Effector memory CD8-positive, alpha-beta T cell (primary cell): ENCODE measurements around the gene CDH11.

ENCODE experiments used
- ATAC-seq: fragments of 150-1000 bp; cut with Tn5 transposase; replicated peaks from 2 replicates; pipeline ENCODE4 v1.10.0; 2021; ENCODE audit warnings: mild to moderate bottlenecking, moderate library complexity
- DNase-seq, 3 experiments: peaks; one replicate each; pipeline ENCODE4 v3.0.0; 2021
- H3K27ac Mint-ChIP-seq, 2 donors: one replicate each; pipeline ENCODE4 v1.8.0; 2022; ENCODE audit warnings: mild to moderate bottlenecking in 2 of 2, mixed read lengths in 2 of 2, moderate library complexity in 2 of 2
- H3K27me3 Mint-ChIP-seq, 2 donors: one replicate each; pipeline ENCODE4 v1.8.0; 2022; ENCODE audit warnings: mixed read lengths in 2 of 2
- H3K36me3 Mint-ChIP-seq: one replicate; pipeline ENCODE4 v1.8.0; 2022; ENCODE audit warnings: mild to moderate bottlenecking, moderate library complexity, mixed read lengths; ENCODE audit not compliant: insufficient read depth
- H3K4me1 Mint-ChIP-seq, 2 donors: one replicate each; pipeline ENCODE4 v1.8.0; 2022; ENCODE audit warnings: low read depth in 2 of 2, mixed read lengths in 2 of 2
- H3K4me3 Mint-ChIP-seq, 2 donors: one replicate each; pipeline ENCODE4 v1.8.0; 2022; ENCODE audit warnings: mild to moderate bottlenecking in 2 of 2, mixed read lengths in 2 of 2, moderate library complexity in 2 of 2
- H3K9me3 Mint-ChIP-seq, 2 donors: one replicate each; pipeline ENCODE4 v1.8.0; 2022; ENCODE audit warnings: mixed read lengths in 2 of 2

CDH11 gene

DNA sequence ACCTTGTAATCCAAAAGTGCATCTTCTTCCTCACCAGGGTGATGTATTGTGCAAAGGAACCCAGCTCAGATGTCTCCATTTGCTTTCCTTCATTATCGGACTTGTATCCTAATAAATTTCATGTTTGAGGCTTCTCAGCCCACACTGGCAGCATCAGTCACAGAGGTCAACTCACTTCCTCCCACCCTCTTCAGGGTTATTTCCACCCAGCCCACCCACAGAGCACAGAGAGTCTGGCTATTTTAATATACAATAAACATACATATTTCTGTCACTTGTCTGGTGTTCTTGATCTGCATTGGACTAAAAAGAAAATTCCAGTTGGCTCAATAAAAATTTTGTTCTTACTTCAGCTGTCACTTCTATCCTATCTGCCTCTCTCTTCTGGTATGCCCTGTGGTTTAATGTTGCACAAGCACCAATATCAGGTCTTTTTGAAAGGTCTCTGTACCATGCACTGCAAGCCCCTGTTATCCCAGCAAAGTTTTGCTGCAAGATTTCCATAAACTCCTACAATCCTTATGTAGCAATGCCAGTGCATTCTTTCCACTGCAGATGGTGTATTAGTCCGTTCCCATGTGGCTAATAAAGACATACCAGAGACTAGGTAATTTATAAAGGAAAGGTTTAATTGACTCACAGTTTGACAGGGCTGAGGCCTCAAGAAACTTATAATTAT lies 201.8 kb downstream of the CDH11 start:
- no peak overlapping the region for H3K4me3 Mint-ChIP-seq
- no peaks in the 10 kb centered on the region for H3K27me3 Mint-ChIP-seq
- DNase-seq, result no peak
- peaks cover 15 to 16% of the 10 kb centered on the region in 2 donors for H3K9me3 Mint-ChIP-seq
- no peak for ATAC-seq
- no peak overlapping the region for H3K27ac Mint-ChIP-seq
- H3K36me3 Mint-ChIP-seq, result peaks cover 2% of the 10 kb centered on the region
- no peaks in the 10 kb centered on the region for H3K4me1 Mint-ChIP-seq

DNA sequence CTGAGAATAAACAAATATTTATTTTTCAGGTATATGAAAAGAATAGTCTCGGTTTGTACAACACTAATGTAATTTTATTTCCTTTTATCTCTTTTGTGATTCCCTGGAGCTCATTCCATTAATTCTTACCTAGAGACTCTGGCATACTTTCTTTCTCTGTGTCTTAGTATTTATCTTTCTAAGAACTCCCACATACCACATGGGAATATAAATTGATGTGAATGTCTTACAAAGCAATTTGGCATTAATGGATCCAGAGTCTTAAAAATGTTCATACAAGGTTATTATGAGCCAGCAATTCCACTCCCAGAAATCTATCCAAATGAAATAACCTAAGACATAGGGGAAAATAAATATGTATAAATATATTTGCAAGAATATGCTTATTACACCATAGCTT lies 202.7 kb downstream of the CDH11 start:
- Mint-ChIP-seq H3K4me3 (no peak overlapping the region), H3K4me1 (no peaks in the 10 kb centered on the region), H3K27me3 (no peaks in the 10 kb centered on the region), H3K36me3 (peaks cover 2% of the 10 kb centered on the region), H3K27ac (no peak overlapping the region), H3K9me3 (peaks cover 15 to 16% of the 10 kb centered on the region in 2 donors)
- no peak for ATAC-seq
- DNase-seq, result no peak

DNA sequence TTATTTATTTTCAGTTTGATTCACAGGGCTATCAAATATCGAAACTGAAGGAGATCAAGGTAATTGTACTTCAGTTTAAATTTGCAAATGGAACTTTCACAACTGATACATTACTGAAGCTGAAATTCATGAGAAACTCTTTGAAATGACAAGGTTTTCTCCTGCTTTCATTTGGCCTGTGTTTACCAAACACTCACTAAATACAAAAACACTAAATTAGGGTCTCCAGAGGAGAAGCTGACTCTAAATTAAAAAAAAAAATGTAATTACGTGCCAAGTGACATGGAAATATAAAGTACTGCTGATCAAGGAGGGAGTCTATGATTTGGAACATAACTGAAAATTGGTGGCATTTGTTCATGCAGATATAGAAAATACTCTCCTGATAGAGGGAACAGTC lies 205.8 kb downstream of the CDH11 start:
- DNase-seq, result no peak
- H3K36me3 Mint-ChIP-seq, result peaks cover 2% of the 10 kb centered on the region
- no peaks in the 10 kb centered on the region for H3K27me3 Mint-ChIP-seq
- no peaks in the 10 kb centered on the region for H3K4me1 Mint-ChIP-seq
- no peak for ATAC-seq
- no peak overlapping the region for H3K27ac Mint-ChIP-seq
- H3K4me3 Mint-ChIP-seq, result no peak overlapping the region
- peaks cover 9 to 12% of the 10 kb centered on the region in 2 donors for H3K9me3 Mint-ChIP-seq

DNA sequence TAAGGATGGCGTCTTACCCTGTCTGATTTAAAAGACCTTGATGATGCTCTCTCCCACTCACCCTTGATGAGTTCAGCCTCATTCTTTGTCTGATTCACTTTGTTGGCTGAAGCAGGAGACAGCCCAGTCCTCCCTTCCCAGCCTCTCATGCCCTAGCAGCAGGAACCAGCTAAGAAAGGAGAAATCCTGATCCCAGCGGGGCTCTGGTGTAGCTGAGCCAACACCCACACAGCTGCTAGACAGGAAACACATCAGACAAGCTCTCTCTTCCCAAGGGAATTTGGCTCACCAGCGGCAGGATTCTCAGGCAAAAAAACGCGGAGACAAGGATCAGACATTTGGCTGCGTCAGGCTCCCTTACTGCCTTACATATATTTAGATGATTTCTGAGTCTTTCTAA lies 211.5 kb downstream of the CDH11 start:
- H3K27ac Mint-ChIP-seq, result no peak overlapping the region
- no peaks in the 10 kb centered on the region for H3K27me3 Mint-ChIP-seq
- H3K4me3 Mint-ChIP-seq, result no peak overlapping the region
- H3K4me1 Mint-ChIP-seq, result no peaks in the 10 kb centered on the region
- ATAC-seq, result no peak
- no peak for DNase-seq
- no peaks in the 10 kb centered on the region for H3K36me3 Mint-ChIP-seq
- peaks cover 4 to 9% of the 10 kb centered on the region in 2 donors for H3K9me3 Mint-ChIP-seq

DNA sequence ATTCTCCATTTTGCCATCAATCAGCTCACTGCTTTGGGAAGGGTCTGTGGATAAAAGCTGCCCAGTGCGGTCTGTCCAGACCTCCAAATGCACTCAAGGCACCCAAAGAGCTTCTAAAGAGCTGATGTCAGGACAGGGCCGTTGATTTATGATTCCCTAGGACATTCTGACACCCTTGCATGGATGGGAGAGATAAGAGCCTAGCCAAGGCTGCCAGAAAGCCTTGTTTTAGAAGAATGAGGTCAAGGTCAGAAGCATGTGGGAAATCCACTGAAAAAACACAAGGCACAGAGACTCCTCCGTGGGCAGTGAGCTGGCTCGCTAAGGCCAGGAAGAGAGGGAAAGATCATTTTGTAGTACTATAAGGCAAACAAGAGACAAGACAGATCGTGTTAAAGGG lies 214.0 kb downstream of the CDH11 start:
- Mint-ChIP-seq H3K4me3 (no peak overlapping the region), H3K27ac (no peak overlapping the region), H3K27me3 (no peaks in the 10 kb centered on the region), H3K4me1 (no peaks in the 10 kb centered on the region), H3K36me3 (no peaks in the 10 kb centered on the region), H3K9me3 (peaks cover 8 to 9% of the 10 kb centered on the region in 2 donors)
- no peak for ATAC-seq
- DNase-seq, result no peak

DNA sequence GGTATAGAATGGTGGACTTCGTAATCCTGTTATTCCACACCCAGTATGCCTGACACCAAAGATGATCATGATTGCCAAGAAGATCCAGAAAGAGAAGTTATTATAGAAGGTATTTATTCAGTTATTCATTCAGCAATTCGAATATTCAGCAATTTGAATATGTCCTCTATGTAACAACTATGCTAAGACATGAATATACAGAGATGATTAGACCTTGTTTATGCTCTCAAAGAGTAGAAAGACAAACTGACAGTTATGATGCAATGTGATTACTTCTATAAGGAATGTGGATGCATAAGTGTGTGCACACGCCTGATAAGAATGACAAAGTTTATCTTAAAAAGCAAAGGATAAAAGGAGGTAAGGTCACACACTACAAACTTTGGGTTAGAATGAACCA lies 218.1 kb downstream of the CDH11 start:
- H3K27ac Mint-ChIP-seq, result no peak overlapping the region
- no peaks in the 10 kb centered on the region for H3K27me3 Mint-ChIP-seq
- no peaks in the 10 kb centered on the region for H3K4me1 Mint-ChIP-seq
- DNase-seq, result no peak
- no peaks in the 10 kb centered on the region for H3K36me3 Mint-ChIP-seq
- ATAC-seq, result no peak
- peaks cover 15 to 16% of the 10 kb centered on the region in 2 donors for H3K9me3 Mint-ChIP-seq
- no peak overlapping the region for H3K4me3 Mint-ChIP-seq

DNA sequence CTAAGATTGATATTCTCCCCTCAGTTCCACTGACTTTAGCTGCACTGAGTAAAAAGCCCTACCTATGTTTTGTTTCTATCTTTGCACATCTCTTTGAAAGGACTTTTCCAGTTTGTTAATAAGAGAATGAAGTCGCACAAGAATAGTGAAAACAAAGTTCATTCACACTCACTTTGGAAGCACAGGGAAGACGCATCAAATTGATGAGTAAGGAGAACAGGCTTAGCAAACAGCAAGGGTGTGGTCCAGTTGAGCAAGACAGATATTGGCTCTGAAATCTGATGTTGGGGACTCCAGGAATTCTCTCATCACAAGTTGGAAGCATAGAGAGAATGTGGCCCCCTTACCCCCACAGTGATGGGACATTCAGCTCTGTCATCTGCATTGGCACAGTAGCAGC lies 221.3 kb downstream of the CDH11 start:
- DNase-seq, result no peak
- Mint-ChIP-seq H3K27me3 (no peaks in the 10 kb centered on the region), H3K9me3 (peaks cover 7 to 16% of the 10 kb centered on the region in 2 donors), H3K36me3 (no peaks in the 10 kb centered on the region), H3K4me3 (no peak overlapping the region), H3K4me1 (no peaks in the 10 kb centered on the region), H3K27ac (no peak overlapping the region)
- ATAC-seq, result no peak

DNA sequence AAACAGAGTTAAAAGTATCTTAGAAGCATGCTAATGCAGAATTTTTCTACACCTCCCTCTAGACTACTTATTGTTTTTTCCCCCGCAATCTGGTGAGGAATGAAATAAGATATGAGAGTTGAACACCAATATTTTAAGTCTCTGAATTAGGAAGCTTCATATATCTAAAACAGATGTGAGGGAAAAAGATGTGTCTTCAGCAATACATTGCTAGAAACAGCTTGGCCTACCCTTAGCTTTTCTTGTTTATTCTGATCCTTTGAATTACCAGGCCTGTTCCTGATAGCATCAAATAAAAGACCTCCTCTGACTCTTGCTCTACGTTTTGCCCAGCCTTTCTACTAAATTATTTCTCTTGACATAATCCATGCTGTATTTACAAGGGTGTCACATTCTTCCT lies 221.8 kb downstream of the CDH11 start:
- no peaks in the 10 kb centered on the region for H3K27me3 Mint-ChIP-seq

DNA sequence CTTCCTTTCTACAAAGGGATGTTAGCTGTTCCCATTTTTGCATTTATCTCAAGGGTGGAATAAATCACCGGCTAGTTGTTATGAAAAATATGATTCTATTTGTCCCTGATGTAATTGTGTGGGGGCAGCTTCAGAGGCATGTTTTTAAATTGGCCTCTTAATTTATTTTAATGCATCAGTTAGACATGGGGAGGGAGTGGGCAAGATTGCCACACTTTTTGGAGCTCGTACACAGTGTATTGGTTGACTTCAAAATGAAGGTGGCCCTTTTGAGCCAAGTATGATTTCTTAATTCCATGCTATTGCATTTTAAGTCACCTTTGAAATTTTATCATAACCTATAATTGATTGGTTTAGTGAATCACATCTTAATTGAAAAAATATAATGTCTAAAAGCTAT lies 223.7 kb downstream of the CDH11 start:
- no peaks in the 10 kb centered on the region for H3K4me1 Mint-ChIP-seq
- peaks cover 20 to 21% of the 10 kb centered on the region in 2 donors for H3K9me3 Mint-ChIP-seq
- no peak overlapping the region for H3K27ac Mint-ChIP-seq
- DNase-seq (no peak), ATAC-seq (no peak)
- no peaks in the 10 kb centered on the region for H3K36me3 Mint-ChIP-seq
- no peak overlapping the region for H3K4me3 Mint-ChIP-seq
- H3K27me3 Mint-ChIP-seq, result no peaks in the 10 kb centered on the region

More for the DNA sequence above, 221.8 kb downstream of the CDH11 start:
- Mint-ChIP-seq H3K27ac (no peak overlapping the region), H3K4me1 (no peaks in the 10 kb centered on the region), H3K4me3 (no peak overlapping the region), H3K36me3 (no peaks in the 10 kb centered on the region), H3K9me3 (peaks cover 7 to 16% of the 10 kb centered on the region in 2 donors)
- ATAC-seq (no peak), DNase-seq (no peak)
